COR-L47 (cell line): Measurements from ENCODE around the gene SSH3.
"Not testable (repeated sequence)": the region's sequence is repeated elsewhere in the genome, so short reads cannot be mapped to it uniquely, and the experiment has no call there.

Experiments used
- DNase-seq: peaks from one replicate; lab custom pipeline; 2025; lab: John Stamatoyannopoulos, UW

SSH3 gene

DNA sequence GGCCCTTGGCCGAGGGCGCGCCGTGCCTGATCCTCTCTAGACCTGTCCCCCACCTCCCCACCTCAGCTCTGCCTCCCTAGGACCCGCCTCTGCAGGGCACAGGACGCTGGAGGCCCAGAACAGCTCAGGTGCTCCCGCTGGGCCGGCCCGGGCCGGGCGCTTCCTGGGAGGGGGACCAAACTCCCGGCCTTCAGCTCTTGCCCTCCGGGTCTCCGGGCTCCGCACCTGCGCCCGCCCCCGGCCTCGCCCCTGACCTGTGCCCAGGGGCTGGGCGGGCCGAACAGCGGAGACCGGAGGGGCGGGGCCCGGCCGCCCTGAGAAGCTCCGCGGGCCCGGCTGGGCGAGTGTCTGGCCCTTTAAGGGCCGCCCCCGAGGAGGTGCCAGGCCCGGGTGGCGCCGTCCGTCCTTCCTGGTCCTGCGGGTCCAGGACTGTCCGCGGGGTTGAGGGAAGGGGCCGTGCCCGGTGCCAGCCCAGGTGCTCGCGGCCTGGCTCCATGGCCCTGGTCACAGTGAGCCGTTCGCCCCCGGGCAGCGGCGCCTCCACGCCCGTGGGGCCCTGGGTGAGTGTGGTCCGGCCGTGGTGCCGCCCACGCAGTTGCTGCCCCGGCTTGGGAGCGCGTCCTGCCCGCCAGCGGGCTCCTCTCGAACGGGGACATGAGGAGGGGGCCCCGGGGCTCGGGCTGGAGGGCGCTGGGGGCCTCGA lies at the start of gene SSH3:
SSH3 (plus strand) TSS at position 399 of the 703 bp plus-strand sequence; CDS start at position 495, 96 bp downstream.
- peak; percentile 40 for DNase-seq

GRCh38 chr11:67253872-67254624 lies 49.3 kb upstream of the SSH3 start:
- DNase-seq, result no peak

DNA sequence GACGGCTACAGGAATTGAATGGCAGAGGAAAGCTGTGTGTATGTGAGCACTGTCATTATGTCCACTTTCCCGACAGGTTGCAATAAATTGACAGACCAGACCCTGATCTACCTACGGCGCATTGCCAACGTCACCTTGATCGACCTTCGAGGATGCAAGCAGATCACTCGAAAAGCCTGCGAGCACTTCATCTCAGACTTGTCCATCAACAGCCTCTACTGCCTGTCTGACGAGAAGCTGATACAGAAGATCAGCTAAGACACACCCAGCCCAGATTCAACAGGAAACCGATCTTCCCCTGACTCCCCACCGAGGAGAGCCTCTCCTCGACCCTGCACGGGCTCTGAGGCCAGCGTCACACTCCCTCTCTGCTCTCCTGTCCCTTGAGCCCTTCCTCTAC lies 48.5 kb upstream of the SSH3 start:
- no peak for DNase-seq

- no peak for DNase-seq
Observed at GRCh38 chr11:67255353-67255752, 48.0 kb upstream of the SSH3 start.

- no peak for DNase-seq
Observed at GRCh38 chr11:67255864-67256263, 47.5 kb upstream of the SSH3 start.

DNA sequence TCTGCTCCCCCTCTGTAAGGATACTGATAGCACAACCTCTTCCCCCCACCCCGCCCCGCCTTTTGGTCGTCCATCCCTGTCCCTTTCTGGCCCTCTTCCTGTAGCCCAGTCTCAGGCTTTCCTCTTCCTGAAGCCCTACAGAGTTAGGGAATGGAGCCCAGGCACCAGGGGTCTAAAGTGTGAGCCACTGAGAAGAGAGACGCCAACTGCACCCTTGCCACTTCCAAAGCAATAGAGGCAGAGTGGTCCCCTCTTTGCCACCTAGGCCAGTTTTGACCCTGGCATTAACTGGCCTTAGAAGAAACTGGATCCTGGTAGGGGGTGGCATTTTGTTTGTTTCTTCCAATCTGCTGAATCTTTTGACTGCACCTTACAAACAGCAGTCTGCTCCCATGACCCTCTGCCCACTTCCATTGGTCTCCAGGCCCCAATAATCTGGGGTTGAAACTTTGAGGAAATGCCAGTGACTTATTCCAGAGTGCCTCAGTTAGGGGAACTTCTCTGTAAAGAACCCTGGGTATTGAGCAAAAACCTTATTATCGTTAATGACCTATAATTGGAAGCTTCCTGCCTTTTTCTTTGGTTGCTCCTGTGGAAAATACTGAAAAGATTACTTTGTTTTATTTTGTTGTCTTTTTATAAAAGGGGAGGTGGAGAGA lies 46.7 kb upstream of the SSH3 start:
- DNase-seq, result no peak

GRCh38 chr11:67260406-67260805 lies 42.9 kb upstream of the SSH3 start:
- no peak for DNase-seq

GRCh38 chr11:67260885-67261639 lies 42.3 kb upstream of the SSH3 start:
- DNase-seq, result not testable (repeated sequence)

- DNase-seq, result no peak
Observed at GRCh38 chr11:67261640-67261945, 41.7 kb upstream of the SSH3 start.

DNA sequence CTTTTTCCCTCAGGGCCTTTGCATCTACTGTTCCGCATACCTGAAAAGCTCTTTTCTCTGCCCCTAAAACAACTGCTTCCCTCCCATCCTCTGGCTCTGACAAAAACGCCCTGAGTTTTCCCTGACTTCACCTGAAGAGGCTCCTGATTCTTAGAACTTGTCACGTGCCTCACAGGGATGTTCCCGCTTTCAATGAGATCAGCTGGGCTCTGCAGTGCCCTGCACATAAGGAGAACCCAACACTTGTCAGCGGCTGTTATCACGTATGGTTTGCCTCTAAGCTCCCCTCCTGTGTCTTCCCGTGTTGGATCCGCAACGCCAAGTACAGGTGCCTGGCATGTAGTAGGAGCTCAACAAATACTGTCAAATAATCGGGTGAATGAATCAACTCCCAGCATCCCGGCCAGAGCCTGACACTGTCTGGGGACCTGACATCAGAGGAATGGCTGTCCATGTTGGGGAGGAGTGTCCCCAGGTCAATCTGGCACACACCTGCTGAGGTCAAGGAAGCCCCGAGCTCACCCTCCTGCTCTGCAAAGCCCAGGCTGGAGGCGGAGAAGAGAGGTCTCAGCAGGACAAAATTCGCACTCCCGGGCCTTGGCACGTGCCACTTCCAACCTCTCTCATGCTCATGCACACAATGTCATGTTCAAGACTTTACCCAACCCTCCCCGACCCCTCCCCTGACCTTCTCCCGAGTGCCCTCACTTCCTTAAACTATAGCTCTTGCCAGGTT lies 41.2 kb upstream of the SSH3 start:
- DNase-seq, result no peak

GRCh38 chr11:67262731-67263675 lies 40.3 kb upstream of the SSH3 start:
- DNase-seq, result peak; percentile 74

DNA sequence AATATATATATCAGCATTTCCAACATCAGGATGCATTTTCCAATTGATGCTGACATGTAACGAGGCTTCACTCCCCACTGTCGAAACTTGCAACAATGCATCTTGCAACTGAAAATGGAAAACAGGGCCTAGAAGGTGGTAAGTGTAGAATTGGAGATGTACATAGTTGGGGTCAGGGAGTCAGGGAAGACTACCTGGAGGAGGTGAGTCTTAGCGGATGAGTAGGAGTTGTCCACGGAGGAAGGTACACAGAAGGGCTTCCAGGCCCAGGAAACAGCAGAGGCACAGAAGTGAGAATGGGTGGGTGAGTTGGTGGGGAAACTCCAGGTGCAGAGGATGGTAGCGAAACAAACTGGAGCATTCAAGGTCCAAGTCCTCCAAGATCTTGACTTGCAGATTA lies 39.1 kb upstream of the SSH3 start:
- no peak for DNase-seq

GRCh38 chr11:67264877-67265632 lies 38.3 kb upstream of the SSH3 start:
- no peak for DNase-seq

- peak; percentile 31 for DNase-seq
Observed at GRCh38 chr11:67265633-67266448, 37.5 kb upstream of the SSH3 start.

- DNase-seq, result no peak
Observed at GRCh38 chr11:67266449-67267187, 36.7 kb upstream of the SSH3 start, which contains the start of gene GRK2. Gene GRK2 (plus strand): TSS chr11:67266473. CDS start chr11:67266700, 227 bp downstream.

- DNase-seq, result no peak
Observed at GRCh38 chr11:67267188-67268080, 35.9 kb upstream of the SSH3 start.
